ENCODE results near the gene GLRX. TPM values are rescaled to one million over a fixed set of nuclear protein-coding genes. Genes with fewer than 3 reads are reported as not detected.
"Not testable (repeated sequence)": the region's sequence is repeated elsewhere in the genome, so short reads cannot be mapped to it uniquely, and the experiment has no call there.

The GLRX gene
- total RNA-seq, 1 donor from 2014 or later, result 60.2 TPM

GRCh38 chr5:95816341-95816740, 6.2 kb downstream of the GLRX start:
- POLR2A ChIA-PET, result interaction anchor here (0.6 to 10.1 kb wide), 2 partner anchors 22 to 27 kb away, joined by 9 to 233 read pairs; no protein-coding TSS in a partner anchor
- no peak overlapping the region for H3K4me3 Mint-ChIP-seq
- H3K9me3 Mint-ChIP-seq, result no peaks in the 10 kb centered on the region
- TF ChIP-seq CTCF (IDR thresholded peaks at IDR 0.05), result no peak
- intact Hi-C loops (cut with micrococcal nuclease), result no loop called here
- H3K4me1 Mint-ChIP-seq, result peaks cover 84% of the 10 kb centered on the region
- H3K36me3 Mint-ChIP-seq (ENCODE audit: low read depth), result peaks cover 59% of the 10 kb centered on the region
- H3K27ac Mint-ChIP-seq, result peak overlapping the region; percentile 98
- DNase-seq, result no peak
- no peak for ATAC-seq (ENCODE audit: low read depth)
- CTCF ChIA-PET, result interaction anchor here (1.6 to 1.9 kb wide), 2 partner anchors 28 to 35 kb away, joined by 3 to 8 read pairs; no protein-coding TSS in a partner anchor
- no peaks in the 10 kb centered on the region for H3K27me3 Mint-ChIP-seq

GRCh38 chr5:95815155-95815729, 7.3 kb downstream of the GLRX start:
- ChIA-PET CTCF (interaction anchor here (1.9 kb wide), 1 partner anchor 34 kb away, joined by 8 read pairs; no protein-coding TSS in a partner anchor), POLR2A (no interaction called here)
- peaks cover 56% of the 10 kb centered on the region for H3K36me3 Mint-ChIP-seq (ENCODE audit: low read depth)
- no peak for ATAC-seq (ENCODE audit: low read depth)
- TF ChIP-seq CTCF (IDR thresholded peaks at IDR 0.05), result no peak
- H3K27me3 Mint-ChIP-seq, result no peaks in the 10 kb centered on the region
- H3K4me1 Mint-ChIP-seq, result peaks cover 87% of the 10 kb centered on the region
- no peaks in the 10 kb centered on the region for H3K9me3 Mint-ChIP-seq
- DNase-seq, result no peak
- intact Hi-C loops (cut with micrococcal nuclease), result no loop called here
- H3K27ac Mint-ChIP-seq, result peak overlapping the region; percentile 71
- H3K4me3 Mint-ChIP-seq, result no peak overlapping the region

GRCh38 chr5:95813035-95813434, 9.5 kb downstream of the GLRX start:
- ATAC-seq (ENCODE audit: low read depth); H3K4me3 Mint-ChIP-seq; H3K27me3 Mint-ChIP-seq; H3K27ac Mint-ChIP-seq; DNase-seq; intact Hi-C loops (cut with micrococcal nuclease); H3K9me3 Mint-ChIP-seq: not testable (repeated sequence)
- Mint-ChIP-seq H3K4me1 (peaks cover 87% of the 10 kb centered on the region), H3K36me3 (ENCODE audit: low read depth) (peaks cover 55% of the 10 kb centered on the region)
- ChIA-PET CTCF (interaction anchor here (1.7 kb wide), 1 partner anchor 32 kb away, joined by 8 read pairs; no protein-coding TSS in a partner anchor), POLR2A (interaction anchor here (1.2 to 1.9 kb wide), 3 partner anchors 9 to 32 kb away, joined by 3 to 5 read pairs (median 3); no protein-coding TSS in a partner anchor)

- Mint-ChIP-seq H3K36me3 (ENCODE audit: low read depth) (peaks cover 52% of the 10 kb centered on the region), H3K27me3 (no peaks in the 10 kb centered on the region), H3K4me3 (no peak overlapping the region), H3K4me1 (peaks cover 85% of the 10 kb centered on the region), H3K9me3 (no peaks in the 10 kb centered on the region), H3K27ac (peak overlapping the region; percentile 57)
- ChIA-PET POLR2A (interaction anchor here (1.2 to 1.9 kb wide), 2 partner anchors 23 to 31 kb away, joined by 3 to 5 read pairs; no protein-coding TSS in a partner anchor), CTCF (interaction anchor here (1.7 kb wide), 1 partner anchor 31 kb away, joined by 8 read pairs; no protein-coding TSS in a partner anchor)
- no peak for TF ChIP-seq CTCF (IDR thresholded peaks at IDR 0.05)
- intact Hi-C loops (cut with micrococcal nuclease), result no loop called here
- DNase-seq (no peak), ATAC-seq (ENCODE audit: low read depth) (no peak)
These were observed 10.5 kb downstream of the GLRX start for GRCh38 chr5:95812074-95812471.

GRCh38 chr5:95811461-95812073, 11.0 kb downstream of the GLRX start:
- POLR2A ChIA-PET, result interaction anchor here (1.9 to 8.8 kb wide), 2 partner anchors 9 to 23 kb away, joined by 5 to 203 read pairs; partner anchors contain the start of gene GLRX
- ATAC-seq (ENCODE audit: low read depth); H3K4me3 Mint-ChIP-seq; CTCF ChIA-PET; H3K27me3 Mint-ChIP-seq; DNase-seq; H3K9me3 Mint-ChIP-seq; intact Hi-C loops (cut with micrococcal nuclease): not testable (repeated sequence)
- Mint-ChIP-seq H3K4me1 (peaks cover 80% of the 10 kb centered on the region), H3K27ac (peak overlapping the region; percentile 95), H3K36me3 (ENCODE audit: low read depth) (peaks cover 50% of the 10 kb centered on the region)

- Mint-ChIP-seq H3K4me1 (peaks cover 75% of the 10 kb centered on the region), H3K36me3 (ENCODE audit: low read depth) (peaks cover 45% of the 10 kb centered on the region), H3K27ac (peak overlapping the region; percentile 95)
- H3K4me3 Mint-ChIP-seq; H3K9me3 Mint-ChIP-seq; intact Hi-C loops (cut with micrococcal nuclease); H3K27me3 Mint-ChIP-seq; DNase-seq; ATAC-seq (ENCODE audit: low read depth); CTCF ChIA-PET: not testable (repeated sequence)
- POLR2A ChIA-PET, result interaction anchor here (1.2 to 8.8 kb wide), 2 partner anchors 10 to 23 kb away, joined by 7 to 203 read pairs; partner anchors contain the start of gene GLRX
These were observed 11.5 kb downstream of the GLRX start for GRCh38 chr5:95811126-95811423.
